Measurements from ENCODE around the gene GPR158. TPM values are rescaled to one million over a fixed set of nuclear protein-coding genes. Genes with fewer than 3 reads are reported as not detected.

The GPR158 gene
- total RNA-seq, 1 experiment from 2014 or later, result 0.24 TPM

GRCh38 chr10:25334445-25334844, 159.6 kb downstream of the GPR158 start:
- H2BK12ac ChIP-seq (ENCODE audit: insufficient read length, low read depth, low read length), result no peak overlapping the region
- no peak overlapping the region for H2BK20ac ChIP-seq (ENCODE audit: low read depth, low read length, poor library complexity, severe bottlenecking)
- no peaks in the 10 kb centered on the region for H3K27me3 Mint-ChIP-seq (ENCODE audit: low read depth)
- H2AFZ ChIP-seq (ENCODE audit: low read length), result no peak overlapping the region
- no peaks in the 10 kb centered on the region for H3K9me3 ChIP-seq (ENCODE audit: control insufficient read depth, low read depth, low read length)
- H3T11ph ChIP-seq (ENCODE audit: low read length), result no peak overlapping the region
- H3K36me3 Mint-ChIP-seq (ENCODE audit: insufficient read depth in 1 of 3, low read depth in 3 of 3), result no peaks in the 10 kb centered on the region
- no peaks in the 10 kb centered on the region for H3K79me1 ChIP-seq (ENCODE audit: insufficient read depth, low read depth, low read length, poor library complexity, severe bottlenecking)
- no peak overlapping the region for H2AK5ac ChIP-seq (ENCODE audit: insufficient read length, low read length)
- H3K4ac ChIP-seq (ENCODE audit: low read depth, low read length), result no peak overlapping the region
- H3K4me1 ChIP-seq (ENCODE audit: insufficient read depth, low read length), result no peaks in the 10 kb centered on the region
- DNase-seq, result no peak
- no peak overlapping the region for H3K14ac ChIP-seq (ENCODE audit: insufficient read depth, low read length)
- TF ChIP-seq CTCF (conservative IDR thresholded peaks at IDR 0.05), result no peak
- H3K27me3 ChIP-seq (ENCODE audit: insufficient read depth, low read length), result no peaks in the 10 kb centered on the region
- H4K91ac ChIP-seq (ENCODE audit: insufficient read length, low read depth, low read length), result no peak overlapping the region
- H2BK15ac ChIP-seq (ENCODE audit: low read depth, low read length), result no peak overlapping the region
- H3K23ac ChIP-seq (ENCODE audit: insufficient read length, low read depth, low read length), result no peak overlapping the region
- no CpG with 5 or more reads among the region's 2 CpGs for WGBS (ENCODE audit: extremely low coverage, insufficient read length, low lambda C conversion rate)
- H3K9ac ChIP-seq (ENCODE audit: extremely low read depth, insufficient read length, low read length), result no peak overlapping the region
- no peaks in the 10 kb centered on the region for H4K20me1 ChIP-seq (ENCODE audit: control insufficient read depth, insufficient read depth, insufficient read length)
- H3K27ac ChIP-seq (ENCODE audit: insufficient read length, low read depth, low read length), result no peak overlapping the region
- H4K5ac ChIP-seq (ENCODE audit: insufficient read length, low read depth, low read length), result no peak overlapping the region
- no peak overlapping the region for H3K4me2 ChIP-seq (ENCODE audit: insufficient read depth, insufficient read length, low read length)
- H4K8ac ChIP-seq (replicated peaks; ENCODE audit: insufficient read length, low read depth, low read length), result no peak overlapping the region
- H3K9me3 Mint-ChIP-seq, result no peaks in the 10 kb centered on the region
- no peak overlapping the region for H3K18ac ChIP-seq (ENCODE audit: insufficient read length, low read depth, low read length)
- no peaks in the 10 kb centered on the region for H3K79me2 ChIP-seq (ENCODE audit: insufficient read depth, low read length)
- H3K27ac Mint-ChIP-seq, result no peak overlapping the region
- 0 out of 4 replicates have a peak, but pooled peaks cover 0 to 11% of the 10 kb centered on the region in 2 experiments for H3K4me1 Mint-ChIP-seq
- no peak overlapping the region for H2BK5ac ChIP-seq (ENCODE audit: insufficient read length, low read length)
- no peaks in the 10 kb centered on the region for H3K23me2 ChIP-seq (ENCODE audit: insufficient read length, low read depth, low read length, poor library complexity, severe bottlenecking)
- H3K4me3 Mint-ChIP-seq, result no peak overlapping the region
- no peak overlapping the region for H2BK120ac ChIP-seq (ENCODE audit: low read depth, low read length, poor library complexity, severe bottlenecking)
- H3K56ac ChIP-seq (ENCODE audit: insufficient read length, low read depth, low read length), result no peak overlapping the region
